Endodermal cell (in vitro differentiated cells): ENCODE data around the gene BEST2. TPM values are rescaled to one million over a fixed set of nuclear protein-coding genes. Genes with fewer than 3 reads are reported as not detected.

Experiments used
- DNase-seq: peaks from one replicate; pipeline ENCODE4 v3.0.0-alpha.2; 2017
- H3K27ac ChIP-seq: 2 replicates; pipeline ENCODE4 v1.5.1; 2013; ENCODE audit warnings: mild to moderate bottlenecking, low read depth, low read length, moderate library complexity
- H3K27me3 ChIP-seq: 2 replicates; pipeline ENCODE4 v1.6.1; 2013; ENCODE audit warnings: mild to moderate bottlenecking, low read length, moderate library complexity; ENCODE audit not compliant: insufficient read depth, control insufficient read depth, poor library complexity, severe bottlenecking
- H3K36me3 ChIP-seq: 2 replicates; pipeline ENCODE4 v1.7.0; 2013; ENCODE audit warnings: mild to moderate bottlenecking, low read length, moderate library complexity; ENCODE audit not compliant: control insufficient read depth, insufficient read depth
- H3K4me1 ChIP-seq: one replicate; pipeline ENCODE4 v1.7.0; 2013; ENCODE audit warnings: low read length; ENCODE audit not compliant: control insufficient read depth, insufficient read depth
- H3K4me3 ChIP-seq: 2 replicates; pipeline ENCODE4 v1.5.1; 2013; ENCODE audit warnings: mild to moderate bottlenecking, low read length, moderate library complexity
- H3K9ac ChIP-seq: 2 replicates; pipeline ENCODE4 v1.6.1; 2013; ENCODE audit warnings: mild to moderate bottlenecking, low read length, moderate library complexity; ENCODE audit not compliant: poor library complexity, severe bottlenecking; ENCODE audit errors: extremely low read depth
- H3K9me3 ChIP-seq: 2 replicates; pipeline ENCODE4 v1.6.1; 2013; ENCODE audit warnings: mild to moderate bottlenecking, low read length, moderate library complexity; ENCODE audit not compliant: control insufficient read depth
- H3K27ac Mint-ChIP-seq: 2 replicates; pipeline ENCODE4 v1.8.0; 2020; ENCODE audit warnings: mixed read lengths
- H3K27me3 Mint-ChIP-seq: 2 replicates; pipeline ENCODE4 v1.8.0; 2021; ENCODE audit warnings: mild to moderate bottlenecking, mixed read lengths; ENCODE audit not compliant: insufficient read depth
- H3K36me3 Mint-ChIP-seq: 2 replicates; pipeline ENCODE4 v1.8.0; 2020; ENCODE audit warnings: low read depth, mixed read lengths
- H3K4me1 Mint-ChIP-seq: 2 replicates; pipeline ENCODE4 v1.8.0; 2020; ENCODE audit warnings: mixed read lengths
- H3K4me3 Mint-ChIP-seq: 2 replicates; pipeline ENCODE4 v1.8.0; 2020; ENCODE audit warnings: mild to moderate bottlenecking, moderate library complexity, mixed read lengths
- H3K9me3 Mint-ChIP-seq: 2 replicates; pipeline ENCODE4 v1.8.0; 2020; ENCODE audit warnings: mild to moderate bottlenecking, mixed read lengths
- CTCF ChIP-seq: fragments of 200-600 bp; sonication (generic); conservative IDR thresholded peaks from 2 replicates; pipeline ENCODE4 v1.5.0; 2021; ENCODE audit warnings: antibody characterized with exemption, mild to moderate bottlenecking
- WGBS, 2 experiments: methylation state at CpG; one replicate each; pipeline versions ENCODE4 v1.1.5 to v1.1.7; 2013; ENCODE audit warnings: missing lambda C conversion rate in 2 of 2, mixed read lengths in 1 of 2; ENCODE audit not compliant: insufficient coverage in 1 of 2, insufficient read length in 1 of 2; 5-methylcytosine and 5-hydroxymethylcytosine counted together
- total RNA-seq, 2 donors: library from RNA; stranded (reverse); fragmentation: NEBNext Ultra II Directional in 1 of 2; extraction: Animal tissue kit (Norgen Biotek cat#: 25700) in 1 of 2; gene quantifications; 2 replicates in 1 of 2; 3 replicates in 1 of 2; pipeline ENCODE4 v1.2.1, GENCODE V29; 2021

Gene BEST2
- total RNA-seq, 2 donors from 2014 or later = 0.95 to 1.2 TPM

- Mint-ChIP-seq H3K4me1 (peaks cover 19% of the 10 kb centered on the region), H3K4me3 (peak overlapping the region; percentile 89), H3K9me3 (no peaks in the 10 kb centered on the region), H3K27me3 (peaks cover 6% of the 10 kb centered on the region), H3K36me3 (peaks cover 15% of the 10 kb centered on the region), H3K27ac (no peak overlapping the region)
- 93 to 94% methylated on average over 17 to 18 of the region's 18 CpGs for WGBS, 2 experiments
- Histone ChIP-seq H3K9ac (no peak overlapping the region), H3K4me3 (peak overlapping the region; percentile 91), H3K4me1 (peaks cover 8% of the 10 kb centered on the region), H3K27ac (no peak overlapping the region), H3K27me3 (no peaks in the 10 kb centered on the region), H3K36me3 (peaks cover 22% of the 10 kb centered on the region), H3K9me3 (no peaks in the 10 kb centered on the region)
- TF ChIP-seq CTCF = no peak
- DNase-seq = no peak
Observed at GRCh38 chr19:12799742-12800465, 48.3 kb downstream of the BEST2 start.

GRCh38 chr19:12800466-12800770 lies 48.8 kb downstream of the BEST2 start:
- Histone ChIP-seq H3K9ac (peak overlapping the region; percentile 86), H3K27me3 (no peaks in the 10 kb centered on the region), H3K4me1 (peaks cover 8% of the 10 kb centered on the region), H3K4me3 (peak overlapping the region; percentile 91), H3K36me3 (peaks cover 22% of the 10 kb centered on the region), H3K27ac (no peak overlapping the region), H3K9me3 (no peaks in the 10 kb centered on the region)
- peaks cover 6% of the 10 kb centered on the region for H3K27me3 Mint-ChIP-seq
- no peak for TF ChIP-seq CTCF
- H3K36me3 Mint-ChIP-seq = peaks cover 15% of the 10 kb centered on the region
- peaks cover 19% of the 10 kb centered on the region for H3K4me1 Mint-ChIP-seq
- no peak overlapping the region for H3K27ac Mint-ChIP-seq
- H3K9me3 Mint-ChIP-seq = no peaks in the 10 kb centered on the region
- 95% methylated on average over 1 of the region's 1 CpG; no CpG with 5 or more reads in 1 of the 2 experiments for WGBS, 2 experiments
- DNase-seq = no peak
- H3K4me3 Mint-ChIP-seq = peak overlapping the region; percentile 89

GRCh38 chr19:12800923-12801465 lies 49.4 kb downstream of the BEST2 start:
- DNase-seq = peak; percentile 73

More at GRCh38 chr19:12800923-12801465, 49.4 kb downstream of the BEST2 start:
- WGBS, 2 experiments = 6 to 8% methylated on average over 10 to 38 of the region's 38 CpGs
- Histone ChIP-seq H3K27ac (peak overlapping the region; percentile 14), H3K9ac (peak overlapping the region; percentile 86), H3K36me3 (peaks cover 22% of the 10 kb centered on the region), H3K27me3 (no peaks in the 10 kb centered on the region), H3K4me1 (peaks cover 7% of the 10 kb centered on the region), H3K9me3 (no peaks in the 10 kb centered on the region), H3K4me3 (peak overlapping the region; percentile 91)
- Mint-ChIP-seq H3K4me1 (peaks cover 18% of the 10 kb centered on the region), H3K27me3 (peaks cover 6% of the 10 kb centered on the region), H3K36me3 (peaks cover 15% of the 10 kb centered on the region), H3K4me3 (peak overlapping the region; percentile 89), H3K27ac (peak overlapping the region; percentile 88), H3K9me3 (no peaks in the 10 kb centered on the region)
- no peak for TF ChIP-seq CTCF
